GM21447 (cell line): ENCODE data around the gene PUM1.

Experiments used
- ATAC-seq: cut with Tn5 transposase; IDR thresholded peaks from one replicate; pipeline ENCODE4 v1.9.1; 2021; ENCODE audit not compliant: unreplicated experiment

Gene PUM1

GRCh38 chr1:30930631-30931173 is 134.8 kb downstream of the PUM1 start:
- ATAC-seq, result no peak

GRCh38 chr1:30929944-30930525 is 135.5 kb downstream of the PUM1 start:
- no peak for ATAC-seq

- no peak for ATAC-seq
Measured at GRCh38 chr1:30929135-30929889, 136.2 kb downstream of the PUM1 start.

- ATAC-seq, result no peak
Measured at GRCh38 chr1:30928789-30929134, 136.8 kb downstream of the PUM1 start.

GRCh38 chr1:30928171-30928570 is 137.3 kb downstream of the PUM1 start:
- no peak for ATAC-seq

- no peak for ATAC-seq
Measured at GRCh38 chr1:30927448-30927847, 138.1 kb downstream of the PUM1 start.

- ATAC-seq, result no peak
Measured at GRCh38 chr1:30923597-30923996, 141.9 kb downstream of the PUM1 start.

GRCh38 chr1:30920827-30921226 is 144.7 kb downstream of the PUM1 start:
- ATAC-seq, result no peak

- no peak for ATAC-seq
Measured at GRCh38 chr1:30919025-30919881, 146.3 kb downstream of the PUM1 start.

GRCh38 chr1:30916296-30916695 is 149.2 kb downstream of the PUM1 start:
- no peak for ATAC-seq

GRCh38 chr1:30915491-30916230 is 149.9 kb downstream of the PUM1 start:
- ATAC-seq, result no peak

- no peak for ATAC-seq
Measured at GRCh38 chr1:30914931-30915330, 150.6 kb downstream of the PUM1 start.

- ATAC-seq, result no peak
Measured at GRCh38 chr1:30914587-30914922, 151.0 kb downstream of the PUM1 start.

GRCh38 chr1:30912913-30913652 is 152.4 kb downstream of the PUM1 start:
- no peak for ATAC-seq

GRCh38 chr1:30912224-30912623 is 153.3 kb downstream of the PUM1 start:
- ATAC-seq, result no peak

- ATAC-seq, result no peak
Measured at GRCh38 chr1:30911059-30911954, 154.2 kb downstream of the PUM1 start.

GRCh38 chr1:30909365-30910068 is 156.0 kb downstream of the PUM1 start:
- no peak for ATAC-seq

- ATAC-seq, result no peak
Measured at GRCh38 chr1:30908696-30909364, 156.7 kb downstream of the PUM1 start, which contains the start of gene SDC3. SDC3 (minus strand) TSS chr1:30908758; CDS start chr1:30908586, 172 bp downstream.
